CD4-positive, alpha-beta T cell (primary cell): ENCODE measurements around the gene GSE1. TPM values are rescaled to one million over a fixed set of nuclear protein-coding genes. Genes with fewer than 3 reads are reported as not detected.

ENCODE experiments used
- ATAC-seq: fragments of 200-7000 bp; cut with Tn5 transposase; one replicate; pipeline ENCODE4 v1.10.0; 2022; ENCODE audit warnings: mild to moderate bottlenecking; ENCODE audit not compliant: poor library complexity
- CTCF ChIA-PET: fragments of 350-600 bp; sonication (Branson Sonifier 250); formaldehyde crosslinking; loops from one replicate; lab custom pipeline; 2021; ENCODE audit warnings: antibody characterized with exemption, inconsistent platforms; lab: Charles Lee
- POLR2A ChIA-PET: fragments of 350-600 bp; sonication (Branson Sonifier 250); formaldehyde crosslinking; loops from one replicate; lab custom pipeline; 2021; ENCODE audit warnings: antibody characterized with exemption, inconsistent platforms; lab: Charles Lee
- DNase-seq, 14 experiments: peaks; one replicate each; pipeline ENCODE4 v3.0.0-alpha.2; 2013 to 2020; ENCODE audit warnings: mixed read lengths in 2 of 14
- H3K27ac ChIP-seq, 2 donors: one replicate each; pipeline versions ENCODE4 v1.5.1 to v1.7.0; 2013; ENCODE audit warnings: low read length in 2 of 2, low read depth in 1 of 2, mild to moderate bottlenecking in 1 of 2
- H3K27me3 ChIP-seq, 2 experiments: 1 replicate in 1 of 2; 2 replicates in 1 of 2; pipeline versions ENCODE4 v1.6.1 to v1.7.0; 2013; ENCODE audit warnings: low read length in 2 of 2, control low read depth in 1 of 2, mild to moderate bottlenecking in 1 of 2, moderate library complexity in 1 of 2; ENCODE audit not compliant: insufficient read depth in 2 of 2, control insufficient read depth in 1 of 2
- H3K36me3 ChIP-seq: one replicate; pipeline ENCODE4 v1.6.1; 2013; ENCODE audit warnings: low read length, control low read depth; ENCODE audit not compliant: insufficient read depth
- H3K4me1 ChIP-seq: one replicate; pipeline ENCODE4 v1.6.1; 2013; ENCODE audit warnings: low read length, control low read depth; ENCODE audit not compliant: insufficient read depth
- H3K4me3 ChIP-seq: one replicate; pipeline ENCODE4 v1.5.1; 2013; ENCODE audit warnings: mild to moderate bottlenecking, low read length, moderate library complexity
- H3K9me3 ChIP-seq, 2 experiments: 1 replicate in 1 of 2; 2 replicates in 1 of 2; pipeline versions ENCODE4 v1.6.1 to v1.7.0; 2013; ENCODE audit warnings: low read length in 2 of 2, mild to moderate bottlenecking in 2 of 2, control low read depth in 1 of 2, moderate library complexity in 1 of 2; ENCODE audit not compliant: control insufficient read depth in 1 of 2, insufficient read depth in 1 of 2
- H3K27ac Mint-ChIP-seq: one replicate; pipeline ENCODE4 v1.8.0; 2020; ENCODE audit warnings: mixed read lengths
- H3K27me3 Mint-ChIP-seq: one replicate; pipeline ENCODE4 v1.8.0; 2021; ENCODE audit warnings: mixed read lengths
- H3K36me3 Mint-ChIP-seq: one replicate; pipeline ENCODE4 v1.8.0; 2021; ENCODE audit warnings: low read depth, mixed read lengths
- H3K4me1 Mint-ChIP-seq: one replicate; pipeline ENCODE4 v1.8.0; 2021; ENCODE audit warnings: low read depth, mixed read lengths
- H3K4me3 Mint-ChIP-seq: one replicate; pipeline ENCODE4 v1.8.0; 2020; ENCODE audit warnings: mild to moderate bottlenecking, mixed read lengths
- H3K9me3 Mint-ChIP-seq: one replicate; pipeline ENCODE4 v1.8.0; 2020; ENCODE audit warnings: mixed read lengths
- intact Hi-C, 2 experiments: fragments of 100-400 bp; cut with DNase I in 1 of 2; cut with micrococcal nuclease in 1 of 2; formaldehyde crosslinking; loops; one replicate each; pipeline versions ENCODE4 v1.15.1 to v1.9.0; 2023 to 2025; cut with DNase I, micrococcal nuclease
- total RNA-seq, 174 experiments: library from RNA in 2 of 174; stranded (reverse) in 2 of 174; gene quantifications; one replicate each; pipeline ENCODE4 v1.2.3 and lab custom pipeline; 2021 to 2026
- TF ChIP-seq, protein P1 (sequence below): fragments of 200-600 bp; IDR thresholded peaks from one replicate; pipeline ENCODE4 v1.8.0; 2022; ENCODE audit warnings: antibody characterized with exemption, mild to moderate bottlenecking

GSE1 gene
- total RNA-seq, 2 experiments from 2014 or later, result 11.7 to 13.7 TPM

DNA sequence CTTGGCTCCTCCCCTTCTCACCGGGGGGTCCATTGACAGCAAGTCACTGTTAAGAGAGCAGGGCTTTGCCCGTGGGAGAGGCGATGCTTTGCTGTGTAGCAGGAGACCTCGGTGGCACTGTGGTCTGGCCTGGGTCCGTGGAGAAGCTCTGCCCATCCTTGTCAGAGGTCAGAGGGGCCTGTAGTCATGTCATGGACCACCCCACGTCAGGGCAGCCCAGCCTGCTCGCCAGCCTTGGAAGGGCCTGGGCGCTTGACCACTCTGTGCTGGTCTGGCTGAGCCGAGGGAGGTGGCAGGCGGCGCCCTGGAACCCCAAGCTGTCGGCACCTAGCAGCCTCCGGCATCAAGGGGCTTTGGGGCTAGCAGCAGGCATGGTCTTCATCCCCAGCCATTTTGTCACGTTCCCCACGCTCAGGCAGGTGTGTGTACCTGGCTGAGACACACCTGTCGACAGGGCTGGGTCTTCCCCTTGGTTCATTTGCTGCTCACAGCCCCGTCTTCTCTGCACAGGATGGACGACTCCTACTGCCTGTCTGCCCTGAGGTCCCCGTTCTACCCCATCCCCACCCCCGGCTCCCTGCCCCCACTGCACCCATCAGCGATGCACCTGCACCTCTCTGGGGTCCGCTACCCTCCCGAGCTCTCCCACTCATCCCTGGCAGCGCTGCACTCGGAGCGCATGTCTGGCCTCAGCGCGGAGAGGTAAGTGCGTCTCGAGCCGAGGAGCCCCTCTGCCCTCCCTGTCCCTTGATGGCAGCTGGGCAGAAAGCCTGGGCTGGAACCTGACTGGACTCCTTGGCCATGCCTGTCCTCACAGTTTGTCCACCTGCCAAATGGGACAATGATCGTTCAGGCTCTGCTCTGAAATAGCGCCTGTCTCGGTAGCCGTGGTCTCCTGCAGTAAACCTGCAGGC, 42.4 kb downstream of the GSE1 start:
- TF ChIP-seq, protein P1, sequence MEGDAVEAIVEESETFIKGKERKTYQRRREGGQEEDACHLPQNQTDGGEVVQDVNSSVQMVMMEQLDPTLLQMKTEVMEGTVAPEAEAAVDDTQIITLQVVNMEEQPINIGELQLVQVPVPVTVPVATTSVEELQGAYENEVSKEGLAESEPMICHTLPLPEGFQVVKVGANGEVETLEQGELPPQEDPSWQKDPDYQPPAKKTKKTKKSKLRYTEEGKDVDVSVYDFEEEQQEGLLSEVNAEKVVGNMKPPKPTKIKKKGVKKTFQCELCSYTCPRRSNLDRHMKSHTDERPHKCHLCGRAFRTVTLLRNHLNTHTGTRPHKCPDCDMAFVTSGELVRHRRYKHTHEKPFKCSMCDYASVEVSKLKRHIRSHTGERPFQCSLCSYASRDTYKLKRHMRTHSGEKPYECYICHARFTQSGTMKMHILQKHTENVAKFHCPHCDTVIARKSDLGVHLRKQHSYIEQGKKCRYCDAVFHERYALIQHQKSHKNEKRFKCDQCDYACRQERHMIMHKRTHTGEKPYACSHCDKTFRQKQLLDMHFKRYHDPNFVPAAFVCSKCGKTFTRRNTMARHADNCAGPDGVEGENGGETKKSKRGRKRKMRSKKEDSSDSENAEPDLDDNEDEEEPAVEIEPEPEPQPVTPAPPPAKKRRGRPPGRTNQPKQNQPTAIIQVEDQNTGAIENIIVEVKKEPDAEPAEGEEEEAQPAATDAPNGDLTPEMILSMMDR, result no peak
- H3K4me1 Mint-ChIP-seq, result no peaks in the 10 kb centered on the region
- Histone ChIP-seq H3K4me1 (no peaks in the 10 kb centered on the region), H3K9me3 (peaks cover 0 to 11% of the 10 kb centered on the region in 2 experiments), H3K4me3 (no peak overlapping the region), H3K27me3 (no peaks in the 10 kb centered on the region), H3K36me3 (peaks cover 47% of the 10 kb centered on the region), H3K27ac (no peak overlapping the region)
- DNase-seq (no peak), ATAC-seq (no peak)
- POLR2A ChIA-PET, result no interaction called here
- no peak overlapping the region for H3K4me3 Mint-ChIP-seq
- no peaks in the 10 kb centered on the region for H3K27me3 Mint-ChIP-seq
- no peaks in the 10 kb centered on the region for H3K9me3 Mint-ChIP-seq
- H3K36me3 Mint-ChIP-seq, result peaks cover 26% of the 10 kb centered on the region
- intact Hi-C loops, result loop anchor here in 1 of 2 experiments (5.0 kb wide), 1 partner anchor 62 kb away; no protein-coding TSS in a partner anchor
- H3K27ac Mint-ChIP-seq, result no peak overlapping the region
- CTCF ChIA-PET, result no interaction called here

DNA sequence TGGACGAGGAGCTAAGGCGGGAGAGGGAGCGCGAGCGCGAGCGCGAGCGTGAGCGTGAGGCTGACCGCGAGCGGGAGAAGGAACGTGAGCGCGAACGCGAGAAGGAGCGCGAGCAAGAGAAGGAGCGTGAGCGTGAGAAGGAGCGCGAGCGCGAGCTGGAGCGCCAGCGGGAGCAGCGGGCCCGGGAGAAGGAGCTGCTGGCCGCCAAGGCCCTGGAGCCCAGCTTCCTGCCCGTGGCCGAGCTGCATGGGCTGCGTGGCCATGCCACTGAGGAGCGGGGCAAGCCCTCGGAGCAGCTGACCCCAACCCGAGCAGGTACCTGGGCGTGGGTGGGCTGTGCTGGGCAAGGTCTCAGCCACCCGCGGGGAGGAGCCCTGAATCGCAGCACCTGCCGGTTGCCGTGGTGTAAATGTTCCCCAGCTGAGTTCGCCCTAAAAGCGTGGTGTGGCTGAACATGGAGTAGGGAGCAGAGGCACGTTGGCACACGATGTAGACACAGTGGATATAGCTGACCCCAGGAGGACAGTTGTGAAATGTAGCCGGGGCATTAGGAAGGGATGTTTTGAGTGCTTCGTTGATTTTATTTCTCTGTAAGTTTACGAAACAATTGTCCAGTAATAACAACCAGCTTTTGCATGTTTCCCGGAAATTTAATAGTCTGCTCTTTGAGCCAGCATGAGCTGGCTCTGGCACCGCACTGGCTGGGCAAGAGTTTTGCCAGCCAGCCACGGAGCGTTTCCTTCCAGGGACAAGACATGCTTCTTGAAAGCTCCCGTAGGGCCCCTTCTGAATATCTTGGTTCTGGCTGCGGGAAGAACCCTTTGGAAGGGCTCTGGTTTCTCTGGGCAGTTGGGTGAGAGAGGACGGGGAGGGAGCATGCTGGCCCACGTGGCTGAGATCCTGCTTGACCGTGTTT, 43.5 kb downstream of the GSE1 start:
- no peak overlapping the region for H3K27ac ChIP-seq
- TF ChIP-seq, protein P1, result no peak
- H3K27me3 Mint-ChIP-seq, result no peaks in the 10 kb centered on the region
- no peak overlapping the region for H3K4me3 Mint-ChIP-seq
- no peaks in the 10 kb centered on the region for H3K4me1 Mint-ChIP-seq
- no peak overlapping the region for H3K4me3 ChIP-seq
- DNase-seq (no peak), ATAC-seq (no peak)
- peaks cover 26% of the 10 kb centered on the region for H3K36me3 Mint-ChIP-seq
- POLR2A ChIA-PET, result no interaction called here
- no peaks in the 10 kb centered on the region for H3K27me3 ChIP-seq
- peaks cover 0 to 11% of the 10 kb centered on the region in 2 experiments for H3K9me3 ChIP-seq
- CTCF ChIA-PET, result no interaction called here
- H3K9me3 Mint-ChIP-seq, result no peaks in the 10 kb centered on the region
- peaks cover 54% of the 10 kb centered on the region for H3K36me3 ChIP-seq
- intact Hi-C loops, result loop anchor here in 1 of 2 experiments (5.0 kb wide), 1 partner anchor 61 kb away; no protein-coding TSS in a partner anchor
- H3K27ac Mint-ChIP-seq, result no peak overlapping the region
- H3K4me1 ChIP-seq, result no peaks in the 10 kb centered on the region

GRCh38 chr16:85657267-85657650, 44.1 kb downstream of the GSE1 start:
- intact Hi-C loops, result loop anchor here in 1 of 2 experiments (5.0 kb wide), 1 partner anchor 60 kb away; no protein-coding TSS in a partner anchor
- H3K4me3 Mint-ChIP-seq, result no peak overlapping the region
- POLR2A ChIA-PET, result interaction anchor here (0.6 kb wide), 1 partner anchor 29 kb away, joined by 3 read pairs; no protein-coding TSS in a partner anchor
- no peak overlapping the region for H3K27ac Mint-ChIP-seq
- no peaks in the 10 kb centered on the region for H3K27me3 Mint-ChIP-seq
- CTCF ChIA-PET, result no interaction called here
- Histone ChIP-seq H3K4me3 (no peak overlapping the region), H3K4me1 (no peaks in the 10 kb centered on the region), H3K27me3 (no peaks in the 10 kb centered on the region), H3K9me3 (peaks cover 0 to 7% of the 10 kb centered on the region in 2 experiments), H3K27ac (no peak overlapping the region), H3K36me3 (peaks cover 55% of the 10 kb centered on the region)
- H3K4me1 Mint-ChIP-seq, result no peaks in the 10 kb centered on the region
- H3K36me3 Mint-ChIP-seq, result peaks cover 26% of the 10 kb centered on the region
- TF ChIP-seq, protein P1, result no peak
- no peak for DNase-seq
- H3K9me3 Mint-ChIP-seq, result no peaks in the 10 kb centered on the region
- ATAC-seq, result no peak
